HepG2 (cell line): ENCODE results near the gene PPP2R5C. TPM values are rescaled to one million over a fixed set of nuclear protein-coding genes. Genes with fewer than 3 reads are reported as not detected.

Experiments
- ATAC-seq: fragments of 200-7000 bp; cut with Tn5 transposase; 3 replicates; pipeline ENCODE4 v1.9.1; 2020; ENCODE audit warnings: mild to moderate bottlenecking, moderate library complexity
- BruUV-seq: library from RNA; stranded (reverse); fragments of 400-500 nt; replicated peaks from 2 replicates; lab custom pipeline; 2021; lab: Mats Ljungman, UMichigan
- CTCF ChIA-PET: fragments of 300-600 bp; formaldehyde crosslinking; extraction: SDS; loops from one replicate; lab custom pipeline; 2021; ENCODE audit warnings: low total read pairs, inconsistent platforms, low intra/inter-chr PET ratio; lab: Yijun Ruan, JAX
- POLR2A ChIA-PET: fragments of 350-600 bp; sonication (Branson Sonifier 250); formaldehyde crosslinking; loops from one replicate; lab custom pipeline; 2020; ENCODE audit warnings: antibody characterized with exemption, inconsistent platforms; lab: Yijun Ruan, JAX
- DNase-seq: peaks from one replicate; pipeline ENCODE4 v3.0.0-alpha.2; 2015; ENCODE audit warnings: low spot score
- FAIRE-seq: peaks from 3 replicates; lab custom pipeline; 2011; peaks lifted over from hg19 to GRCh38; lab: Jason Lieb, UNC
- H2AFZ ChIP-seq: one replicate; pipeline ENCODE4 v1.6.1; 2011; ENCODE audit warnings: low read length, inconsistent platforms
- H3K27ac ChIP-seq: fragments of 300-600 bp; 3 replicates; pipeline ENCODE4 v1.8.0; 2011; ENCODE audit warnings: mixed run types, mild to moderate bottlenecking, mixed read lengths, low read length, inconsistent platforms; ENCODE audit not compliant: insufficient read depth; ENCODE audit errors: extremely low read length
- H3K27me3 ChIP-seq, 2 experiments: fragments of 200-600 bp in 1 of 2; 2 replicates in 1 of 2; 3 replicates in 1 of 2; pipeline versions ENCODE4 v1.6.0 to v1.8.0; 2011; ENCODE audit warnings: low read length in 2 of 2, mild to moderate bottlenecking in 2 of 2, moderate library complexity in 2 of 2, inconsistent platforms in 1 of 2; ENCODE audit not compliant: insufficient read depth in 2 of 2, control insufficient read depth in 1 of 2
- H3K36me3 ChIP-seq, 2 experiments: fragments of 200-600 bp in 1 of 2; replicated peaks in 1 of 2; 2 replicates in 1 of 2; 3 replicates in 1 of 2; pipeline versions ENCODE4 v1.5.1 to v1.8.0; 2011; ENCODE audit warnings: low read length in 2 of 2, inconsistent platforms in 1 of 2; ENCODE audit not compliant: insufficient read depth in 2 of 2, control insufficient read depth in 1 of 2
- H3K4me1 ChIP-seq: 2 replicates; pipeline ENCODE4 v1.5.1; 2012; ENCODE audit warnings: low read length, inconsistent platforms; ENCODE audit not compliant: insufficient read depth
- H3K4me2 ChIP-seq: 2 replicates; pipeline ENCODE4 v1.6.0; 2011; ENCODE audit warnings: low read depth, low read length, inconsistent platforms
- H3K4me3 ChIP-seq, 3 experiments: fragments of 200-600 bp in 1 of 3; sonication (generic), shearing (Covaris generic) in 1 of 3; replicated peaks in 1 of 3; 2 replicates each; pipeline ENCODE4 v1.5.1; 2011 to 2016; ENCODE audit warnings: low read length in 3 of 3, inconsistent platforms in 2 of 3, low read depth in 2 of 3, mild to moderate bottlenecking in 2 of 3, control low read depth in 1 of 3, mixed read lengths in 1 of 3; ENCODE audit not compliant: insufficient read depth in 1 of 3
- H3K79me2 ChIP-seq: one replicate; pipeline ENCODE4 v1.6.1; 2011; ENCODE audit warnings: low read length, inconsistent platforms; ENCODE audit not compliant: insufficient read depth
- H3K9ac ChIP-seq: 2 replicates; pipeline ENCODE4 v1.6.0; 2011; ENCODE audit warnings: mild to moderate bottlenecking, low read depth, low read length, inconsistent platforms; ENCODE audit not compliant: insufficient read depth
- H3K9me3 ChIP-seq: 2 replicates; pipeline ENCODE4 v1.5.1; 2012; ENCODE audit warnings: mild to moderate bottlenecking, low read length
- H4K20me1 ChIP-seq: 2 replicates; pipeline ENCODE4 v1.6.0; 2011; ENCODE audit warnings: inconsistent platforms, mild to moderate bottlenecking, low read length, moderate library complexity; ENCODE audit not compliant: insufficient read depth
- AGO2 ChIP-seq: fragments of 200-400 bp; formaldehyde crosslinking; optimal IDR thresholded peaks from 2 replicates; pipeline ENCODE3; 2017; ENCODE audit warnings: mild to moderate bottlenecking, low read depth, low read length, moderate library complexity
- MED1 ChIP-seq: sonication (generic); formaldehyde crosslinking; IDR thresholded peaks from 2 replicates; pipeline ENCODE4 v1.4.0; 2020; ENCODE audit warnings: missing genetic modification reagents
- ZC3H13 ChIP-seq: sonication (generic); formaldehyde crosslinking; IDR thresholded peaks from 2 replicates; pipeline ENCODE4 v1.8.1; 2023; ENCODE audit warnings: mild to moderate bottlenecking, missing genetic modification reagents, moderate library complexity
- ZNF264 ChIP-seq: sonication (generic); formaldehyde crosslinking; IDR thresholded peaks from 2 replicates; pipeline ENCODE4 v1.4.0; 2020; ENCODE audit warnings: missing genetic modification reagents
- ZNF3 ChIP-seq: IDR thresholded peaks from 2 replicates; pipeline ENCODE4 v1.7.0; 2017; ENCODE audit warnings: inconsistent platforms
- WGBS: methylation state at CpG from one replicate; pipeline ENCODE4 v1.1.6; 2017; ENCODE audit warnings: low lambda C conversion rate; 5-methylcytosine and 5-hydroxymethylcytosine counted together
- in situ Hi-C: cut with HindIII; loops from 2 replicates; pipeline ENCODE4 v1.10.0; 2017; ENCODE audit warnings: low pct_unique_long_range_greater_than_20kb; ENCODE audit not compliant: extremely low pct_ligation_motif_present
- intact Hi-C: fragments of 100-400 bp; cut with micrococcal nuclease; formaldehyde crosslinking; loops from one replicate; pipeline ENCODE4 v1.10.0; 2022; ENCODE audit not compliant: unreplicated experiment
- polyA plus RNA-seq, 8 experiments: library from polyadenylated mRNA; depleted of rRNA in 3 of 8; stranded (reverse) in 7 of 8; unstranded in 1 of 8; fragments of >200 nt; fragmentation: Illumina TruSeq in 4 of 8; extraction: Trizol in 4 of 8; gene quantifications; 2 replicates each; pipeline versions ENCODE4 v1.2.1 to v1.2.3, GENCODE V29; 2011 to 2016; ENCODE audit warnings: low read depth in 4 of 8, missing spikeins in 1 of 8, mixed read lengths in 1 of 8; ENCODE audit not compliant: insufficient read depth in 1 of 8
- total RNA-seq, 5 experiments: library from RNA; depleted of rRNA; stranded (reverse); fragments of >200 nt; fragmentation: Illumina TruSeq; extraction: Trizol; gene quantifications; 2 replicates each; pipeline ENCODE4 v1.2.3, GENCODE V29; 2016; ENCODE audit warnings: low read depth in 1 of 5

PPP2R5C gene
- total and polyA plus RNA-seq, 2 of the 13 experiments (the other 11 are each of a cell fraction or from before 2014, with no cell fraction given), result 74.3 to 78.5 TPM

DNA sequence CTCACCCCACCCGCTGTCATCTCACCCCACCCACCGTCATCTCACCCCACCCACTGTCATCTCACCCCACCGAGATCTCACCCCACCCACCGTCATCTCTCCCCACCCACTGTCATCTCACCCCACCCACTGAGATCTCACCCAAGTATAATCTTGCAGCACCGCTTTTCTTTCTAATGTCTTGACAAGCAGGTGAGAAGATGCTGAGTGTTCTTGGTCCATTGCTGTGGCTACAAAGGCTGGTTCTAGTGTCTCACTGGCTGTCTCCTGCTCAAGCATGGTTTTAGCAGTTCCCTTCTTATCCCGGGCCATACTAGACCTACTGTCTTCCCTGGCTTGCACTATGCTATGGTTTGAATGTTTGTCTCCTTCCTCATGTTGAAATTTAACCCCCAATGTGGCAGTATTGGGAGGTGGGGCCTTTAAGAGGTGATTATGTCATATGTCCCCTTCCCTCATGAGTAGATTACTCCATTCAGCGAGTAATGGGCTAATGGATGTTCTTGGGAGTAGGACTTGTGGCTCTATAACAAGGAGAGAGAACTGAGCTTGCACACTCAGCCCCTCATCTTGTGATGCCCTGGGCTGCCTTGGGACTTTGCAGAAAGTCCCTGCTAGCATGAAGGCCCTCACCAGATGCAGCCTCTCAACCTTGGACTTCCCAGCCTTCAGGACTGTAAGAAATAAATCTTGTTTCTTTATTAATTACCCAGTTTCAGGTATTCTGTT lies 47.7 kb upstream of the PPP2R5C start (continued):
- no peak for TF ChIP-seq ZC3H13 (CRISPR knock-in tag)
- TF ChIP-seq AGO2, result no peak
- no peak for TF ChIP-seq ZNF3 (CRISPR knock-in tag)
- TF ChIP-seq ZNF264, result no peak

DNA sequence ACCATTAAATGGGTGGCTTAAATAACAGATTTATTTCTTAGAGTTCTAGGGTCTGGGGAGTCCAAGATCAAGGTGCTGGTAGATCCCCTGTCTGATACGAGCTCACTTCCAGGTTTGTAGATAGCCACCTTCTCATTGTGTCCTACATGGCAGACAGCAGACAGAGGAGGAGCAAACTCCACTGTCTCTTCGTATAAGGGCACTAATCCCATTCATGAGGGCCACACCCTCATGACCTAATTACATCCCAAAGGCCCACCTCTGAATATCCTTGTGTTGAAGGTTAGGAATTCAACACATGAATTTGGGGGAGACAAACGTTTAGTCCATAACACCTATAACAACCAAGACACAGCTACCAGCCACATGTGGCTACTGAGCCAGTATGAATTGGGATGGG lies 47.1 kb upstream of the PPP2R5C start:
- no TSS peak for BruUV-seq
- WGBS, result 0% methylated on average over 3 of the region's 3 CpGs
- no peak overlapping the region for H3K27ac ChIP-seq
- FAIRE-seq (no peak), ATAC-seq (no peak), DNase-seq (no peak)
- no peak overlapping the region for H3K4me3 ChIP-seq
- in situ Hi-C loops (loop anchor here (5.0 to 25.0 kb wide), 2 partner anchors 43 to 373 kb away; partner anchors contain the start of gene HSP90AA1), intact Hi-C loops (no loop called here)
- no peaks in the 10 kb centered on the region for H3K9me3 ChIP-seq
- peaks cover 40% of the 10 kb centered on the region for H3K4me1 ChIP-seq
- H3K27me3 ChIP-seq, result peaks cover 0 to 14% of the 10 kb centered on the region in 2 experiments; a peak in 3 of 5 replicates
- TF ChIP-seq MED1 (CRISPR knock-in tag) (no peak), ZNF264 (peak; percentile 98)
- no peak overlapping the region for H3K9ac ChIP-seq
- ChIA-PET CTCF (no interaction called here), POLR2A (no interaction called here)
- H3K79me2 ChIP-seq, result no peaks in the 10 kb centered on the region
- no peaks in the 10 kb centered on the region for H4K20me1 ChIP-seq
- no peak overlapping the region for H2AFZ ChIP-seq
- H3K4me2 ChIP-seq, result no peak overlapping the region
- no peaks in the 10 kb centered on the region for H3K36me3 ChIP-seq
